Measurements from ENCODE around the gene SCUBE1. TPM values are rescaled to one million over a fixed set of nuclear protein-coding genes. Genes with fewer than 3 reads are reported as not detected.

The SCUBE1 gene
- total and polyA plus RNA-seq, 4 experiments from 2014 or later: not detected

DNA sequence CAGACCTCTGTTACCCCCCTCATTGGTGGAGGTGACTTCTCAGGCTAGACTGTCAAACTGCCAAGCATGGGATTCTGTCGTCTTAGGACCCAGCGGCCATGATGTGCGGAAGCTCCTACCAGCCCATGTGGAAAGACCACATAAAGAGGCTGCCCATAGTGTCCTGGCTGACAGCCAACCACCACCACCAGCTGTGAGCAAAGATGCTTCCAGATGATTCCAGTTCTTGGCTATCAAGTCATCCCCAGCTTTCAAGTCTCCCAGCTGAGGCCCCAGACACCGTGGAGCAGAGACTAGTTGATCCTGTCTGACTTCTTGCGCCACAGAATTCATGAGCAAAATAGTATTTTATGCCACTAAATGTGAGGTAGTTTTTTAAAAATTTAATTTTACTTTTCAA is 32.9 kb downstream of the SCUBE1 start:
- H3K27ac Mint-ChIP-seq: peak overlapping the region in 1 of 7 donors; percentile 61
- H3K4me3 Mint-ChIP-seq: no peak overlapping the region
- ChIA-PET POLR2A (ENCODE audit: partially characterized antibody) (no interaction called here), CTCF (ENCODE audit: partially characterized antibody) (no interaction called here)
- intact Hi-C loops (cut with micrococcal nuclease): no loop called here
- H3K36me3 Mint-ChIP-seq: no peaks in the 10 kb centered on the region
- Histone ChIP-seq H3K4me3 (ENCODE audit: low read length in 2 of 2) (no peak overlapping the region), H3K36me3 (ENCODE audit: insufficient read depth, low read length) (no peaks in the 10 kb centered on the region), H3K9me3 (ENCODE audit: control insufficient read depth in 1 of 2, low read length in 2 of 2) (no peaks in the 10 kb centered on the region), H3K4me1 (ENCODE audit: insufficient read depth, low read length) (no peaks in the 10 kb centered on the region), H3K27me3 (ENCODE audit: insufficient read depth, low read length) (no peaks in the 10 kb centered on the region), H3K27ac (ENCODE audit: low read depth, low read length) (no peak overlapping the region)
- peaks cover 6 to 7% of the 10 kb centered on the region in 2 donors for H3K27me3 Mint-ChIP-seq
- H3K9me3 Mint-ChIP-seq: no peaks in the 10 kb centered on the region
- no peak for DNase-seq
- no peaks in the 10 kb centered on the region for H3K4me1 Mint-ChIP-seq

DNA sequence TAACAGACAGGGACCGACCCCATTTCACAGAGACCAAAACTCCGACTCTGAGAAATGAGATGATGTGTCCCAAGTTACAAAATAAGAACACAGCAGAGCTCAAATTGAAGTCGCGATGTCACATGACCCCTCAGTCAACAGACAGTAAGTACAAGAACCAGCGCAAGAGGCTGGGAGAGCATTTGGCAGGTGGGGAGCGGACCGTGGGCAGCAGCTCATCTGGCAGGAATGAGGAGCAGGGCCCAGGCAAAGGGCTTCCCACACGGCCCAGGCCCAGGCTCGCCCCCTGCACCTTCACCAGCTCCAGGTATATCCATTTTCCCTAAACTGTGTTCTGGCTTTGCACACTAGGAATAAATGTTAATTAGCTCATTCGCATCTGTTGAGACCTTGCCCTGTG is 34.3 kb downstream of the SCUBE1 start:
- Mint-ChIP-seq H3K4me1 (no peaks in the 10 kb centered on the region), H3K4me3 (no peak overlapping the region), H3K36me3 (no peaks in the 10 kb centered on the region), H3K9me3 (no peaks in the 10 kb centered on the region), H3K27ac (no peak overlapping the region), H3K27me3 (peaks cover 6 to 7% of the 10 kb centered on the region in 2 donors)
- no peak for DNase-seq
- CTCF ChIA-PET (ENCODE audit: partially characterized antibody): interaction anchor here (1.7 kb wide), 1 partner anchor 37 kb away, joined by 6 read pairs; no protein-coding TSS in a partner anchor
- POLR2A ChIA-PET (ENCODE audit: partially characterized antibody): interaction anchor here (1.7 kb wide), 1 partner anchor 35 kb away, joined by 3 read pairs; no protein-coding TSS in a partner anchor
- H3K27me3 ChIP-seq (ENCODE audit: insufficient read depth, low read length): no peaks in the 10 kb centered on the region
- H3K9me3 ChIP-seq (ENCODE audit: control insufficient read depth in 1 of 2, low read length in 2 of 2): no peaks in the 10 kb centered on the region
- no peaks in the 10 kb centered on the region for H3K36me3 ChIP-seq (ENCODE audit: insufficient read depth, low read length)
- intact Hi-C loops (cut with micrococcal nuclease): no loop called here
- H3K4me1 ChIP-seq (ENCODE audit: insufficient read depth, low read length): no peaks in the 10 kb centered on the region
- no peak overlapping the region for H3K27ac ChIP-seq (ENCODE audit: low read depth, low read length)
- no peak overlapping the region for H3K4me3 ChIP-seq (ENCODE audit: low read length in 2 of 2)

DNA sequence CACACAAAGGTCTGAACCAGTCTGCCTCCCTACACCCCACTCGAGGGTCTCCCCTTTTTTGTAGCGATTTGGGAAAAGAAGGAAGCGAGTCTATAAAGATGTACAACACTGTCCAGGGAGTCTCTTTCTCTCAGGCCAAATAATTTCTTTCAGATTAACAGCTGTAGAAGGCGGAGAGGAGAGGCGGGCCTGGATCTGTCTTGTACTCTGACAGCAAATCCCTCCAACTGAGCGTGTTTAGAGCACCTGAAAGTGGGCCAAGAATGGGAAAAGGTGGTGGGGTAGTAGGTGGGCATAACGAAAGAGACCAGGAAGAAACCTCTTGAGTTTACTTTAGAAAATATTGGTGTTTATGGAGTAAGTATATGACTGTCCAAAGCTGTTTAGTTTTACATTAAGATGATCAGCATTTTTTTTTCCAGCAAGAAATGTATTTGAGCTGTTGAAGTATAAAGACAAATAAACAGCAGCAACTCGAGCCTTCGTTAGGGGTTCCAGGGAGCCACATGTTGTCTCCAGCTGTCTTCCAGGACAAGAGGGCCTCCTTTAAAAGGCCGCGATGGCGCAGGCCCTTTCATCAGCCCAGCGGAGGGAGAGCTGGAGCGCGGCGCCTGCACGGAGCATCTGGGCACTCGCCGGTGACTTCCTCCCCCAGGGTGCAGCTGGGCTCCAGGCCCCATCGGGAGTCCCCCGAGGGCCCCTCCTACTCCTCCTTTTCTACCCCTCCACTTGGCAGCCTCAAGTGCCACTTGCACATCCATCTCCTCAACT is 34.9 kb downstream of the SCUBE1 start:
- Mint-ChIP-seq H3K4me1 (no peaks in the 10 kb centered on the region), H3K4me3 (no peak overlapping the region), H3K27ac (no peak overlapping the region), H3K36me3 (no peaks in the 10 kb centered on the region), H3K9me3 (no peaks in the 10 kb centered on the region), H3K27me3 (peaks cover 6 to 7% of the 10 kb centered on the region in 2 donors)
- Histone ChIP-seq H3K36me3 (ENCODE audit: insufficient read depth, low read length) (no peaks in the 10 kb centered on the region), H3K4me1 (ENCODE audit: insufficient read depth, low read length) (no peaks in the 10 kb centered on the region), H3K4me3 (ENCODE audit: low read length in 2 of 2) (no peak overlapping the region), H3K27ac (ENCODE audit: low read depth, low read length) (no peak overlapping the region), H3K27me3 (ENCODE audit: insufficient read depth, low read length) (no peaks in the 10 kb centered on the region), H3K9me3 (ENCODE audit: control insufficient read depth in 1 of 2, low read length in 2 of 2) (no peaks in the 10 kb centered on the region)
- ChIA-PET CTCF (ENCODE audit: partially characterized antibody) (interaction anchor here (0.6 to 1.7 kb wide), 2 partner anchors 38 to 54 kb away, joined by 4 to 6 read pairs; no protein-coding TSS in a partner anchor), POLR2A (ENCODE audit: partially characterized antibody) (interaction anchor here (1.7 kb wide), 1 partner anchor 35 kb away, joined by 3 read pairs; no protein-coding TSS in a partner anchor)
- DNase-seq: no peak
- intact Hi-C loops (cut with micrococcal nuclease): no loop called here

DNA sequence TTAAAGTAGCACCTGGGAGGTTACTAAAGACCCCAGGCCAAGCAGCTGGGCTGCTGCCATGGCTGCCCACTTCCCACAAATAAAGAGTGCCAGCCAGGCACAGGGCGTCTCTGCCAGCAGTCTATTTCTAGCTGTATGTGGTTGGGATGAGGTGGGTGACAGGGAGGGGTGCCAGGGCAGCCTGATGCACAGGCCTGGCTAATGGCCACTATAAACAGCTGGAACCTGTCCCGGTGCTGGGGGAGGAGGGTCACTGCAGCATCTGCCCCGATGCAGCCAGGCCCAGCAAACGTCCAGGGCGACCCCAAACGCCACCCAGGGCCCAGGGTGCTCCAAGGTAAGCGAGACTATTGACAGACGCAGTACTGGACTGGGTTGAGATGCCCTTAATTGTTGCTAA is 37.4 kb downstream of the SCUBE1 start:
- Histone ChIP-seq H3K36me3 (ENCODE audit: insufficient read depth, low read length) (no peaks in the 10 kb centered on the region), H3K27ac (ENCODE audit: low read depth, low read length) (no peak overlapping the region), H3K4me1 (ENCODE audit: insufficient read depth, low read length) (no peaks in the 10 kb centered on the region), H3K27me3 (ENCODE audit: insufficient read depth, low read length) (no peaks in the 10 kb centered on the region), H3K9me3 (ENCODE audit: control insufficient read depth in 1 of 2, low read length in 2 of 2) (no peaks in the 10 kb centered on the region), H3K4me3 (ENCODE audit: low read length in 2 of 2) (no peak overlapping the region)
- Mint-ChIP-seq H3K9me3 (no peaks in the 10 kb centered on the region), H3K27me3 (peaks cover 0 to 3% of the 10 kb centered on the region in 2 donors), H3K36me3 (no peaks in the 10 kb centered on the region), H3K27ac (no peak overlapping the region), H3K4me3 (no peak overlapping the region), H3K4me1 (no peaks in the 10 kb centered on the region)
- ChIA-PET CTCF (ENCODE audit: partially characterized antibody) (no interaction called here), POLR2A (ENCODE audit: partially characterized antibody) (no interaction called here)
- DNase-seq: no peak
- intact Hi-C loops (cut with micrococcal nuclease): no loop called here

DNA sequence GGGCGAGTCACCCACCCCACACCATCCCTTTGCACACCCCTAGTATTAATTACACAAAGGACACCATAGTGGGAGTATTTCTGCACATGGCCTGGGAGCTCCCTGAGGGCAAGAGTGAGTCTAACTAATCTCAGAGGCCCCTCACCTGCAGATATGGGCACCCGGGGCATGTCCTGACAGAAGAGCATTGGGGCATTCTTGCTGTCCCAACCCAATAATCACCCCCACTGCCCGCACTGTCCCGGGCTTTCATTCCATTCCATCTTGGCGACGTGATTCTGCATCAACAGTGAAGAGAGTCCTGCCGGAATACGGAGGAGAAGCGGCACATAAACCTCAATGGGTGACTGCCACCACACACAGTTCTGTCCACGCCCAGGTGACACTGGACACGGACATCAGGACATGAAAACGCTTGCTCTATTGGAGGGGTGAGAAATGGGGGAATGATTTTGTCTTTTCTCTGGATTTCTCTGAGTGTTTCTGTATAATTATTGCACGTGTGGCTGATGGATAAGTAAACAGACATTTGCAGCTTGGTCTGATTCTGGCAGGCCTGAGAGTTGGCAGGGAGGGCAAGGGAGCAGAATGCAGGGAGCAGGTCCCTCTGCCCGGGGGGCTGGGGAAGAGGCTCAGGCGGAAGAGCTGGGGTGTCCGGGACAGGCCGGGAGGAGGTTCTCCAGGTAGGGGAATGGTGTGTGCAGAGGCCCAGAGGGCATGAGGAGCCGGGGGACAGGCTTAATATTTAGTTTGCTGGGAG is 38.2 kb downstream of the SCUBE1 start:
- POLR2A ChIA-PET (ENCODE audit: partially characterized antibody): no interaction called here
- Mint-ChIP-seq H3K4me1 (no peaks in the 10 kb centered on the region), H3K36me3 (no peaks in the 10 kb centered on the region), H3K27ac (no peak overlapping the region), H3K9me3 (no peaks in the 10 kb centered on the region), H3K27me3 (peaks cover 0 to 2% of the 10 kb centered on the region in 2 donors), H3K4me3 (no peak overlapping the region)
- CTCF ChIA-PET (ENCODE audit: partially characterized antibody): no interaction called here
- Histone ChIP-seq H3K36me3 (ENCODE audit: insufficient read depth, low read length) (no peaks in the 10 kb centered on the region), H3K4me3 (ENCODE audit: low read length in 2 of 2) (no peak overlapping the region), H3K9me3 (ENCODE audit: control insufficient read depth in 1 of 2, low read length in 2 of 2) (no peaks in the 10 kb centered on the region), H3K4me1 (ENCODE audit: insufficient read depth, low read length) (no peaks in the 10 kb centered on the region), H3K27ac (ENCODE audit: low read depth, low read length) (no peak overlapping the region), H3K27me3 (ENCODE audit: insufficient read depth, low read length) (no peaks in the 10 kb centered on the region)
- intact Hi-C loops (cut with micrococcal nuclease): no loop called here
- no peak for DNase-seq

DNA sequence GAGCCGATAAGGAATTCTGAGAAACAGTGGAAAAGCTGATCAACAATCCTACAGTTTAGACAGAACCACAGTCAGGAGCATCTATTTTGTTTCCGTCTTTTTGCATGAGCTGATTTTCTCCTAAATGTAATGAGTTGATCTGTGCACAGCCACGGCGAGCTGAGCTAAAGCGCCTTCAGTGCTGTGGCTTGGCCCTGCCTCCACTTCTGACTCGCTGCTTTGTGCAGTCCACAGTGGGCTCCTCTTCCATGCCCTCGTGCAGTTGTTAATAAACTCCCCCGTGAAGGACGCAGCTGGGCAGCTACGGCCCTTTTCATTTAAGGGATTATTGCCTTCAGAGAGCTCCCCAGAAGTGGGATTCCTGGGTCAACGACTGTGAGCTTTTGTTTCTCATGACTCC is 39.4 kb downstream of the SCUBE1 start:
- Histone ChIP-seq H3K36me3 (ENCODE audit: insufficient read depth, low read length) (no peaks in the 10 kb centered on the region), H3K27me3 (ENCODE audit: insufficient read depth, low read length) (no peaks in the 10 kb centered on the region), H3K9me3 (ENCODE audit: control insufficient read depth in 1 of 2, low read length in 2 of 2) (no peaks in the 10 kb centered on the region), H3K4me1 (ENCODE audit: insufficient read depth, low read length) (no peaks in the 10 kb centered on the region), H3K27ac (ENCODE audit: low read depth, low read length) (no peak overlapping the region), H3K4me3 (ENCODE audit: low read length in 2 of 2) (no peak overlapping the region)
- peaks cover 0 to 2% (median 0%) of the 10 kb centered on the region in 4 donors for H3K4me1 Mint-ChIP-seq
- no peak for DNase-seq
- no peaks in the 10 kb centered on the region for H3K9me3 Mint-ChIP-seq
- POLR2A ChIA-PET (ENCODE audit: partially characterized antibody): no interaction called here
- H3K36me3 Mint-ChIP-seq: no peaks in the 10 kb centered on the region
- peaks cover 0 to 2% of the 10 kb centered on the region in 2 donors for H3K27me3 Mint-ChIP-seq
- no peak overlapping the region for H3K4me3 Mint-ChIP-seq
- CTCF ChIA-PET (ENCODE audit: partially characterized antibody): interaction anchor here (0.7 kb wide), 1 partner anchor 21 kb away, joined by 3 read pairs; no protein-coding TSS in a partner anchor
- intact Hi-C loops (cut with micrococcal nuclease): no loop called here
- no peak overlapping the region for H3K27ac Mint-ChIP-seq

DNA sequence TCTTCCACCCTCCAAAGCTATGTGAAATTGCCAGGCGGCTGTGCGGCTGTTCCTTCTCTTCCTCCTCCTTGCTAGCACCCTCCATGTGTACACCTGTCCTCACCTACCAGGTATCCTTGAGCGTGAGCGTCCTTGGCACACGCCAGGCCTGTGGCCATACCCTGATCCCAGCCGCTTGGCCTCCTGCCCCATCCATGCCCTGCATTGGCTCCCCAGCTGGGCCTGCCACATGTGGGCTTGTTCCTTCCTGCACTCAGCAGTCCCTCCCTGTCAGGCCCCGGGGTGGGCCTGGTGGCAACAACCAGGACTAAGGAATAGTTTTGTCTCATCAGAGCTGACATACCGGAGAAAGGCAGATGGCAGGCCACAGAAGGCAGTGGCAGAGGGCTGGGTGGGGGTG is 40.0 kb downstream of the SCUBE1 start:
- Mint-ChIP-seq H3K27me3 (peaks cover 0 to 2% of the 10 kb centered on the region in 2 donors), H3K4me3 (no peak overlapping the region), H3K36me3 (no peaks in the 10 kb centered on the region), H3K27ac (no peak overlapping the region), H3K9me3 (no peaks in the 10 kb centered on the region), H3K4me1 (peaks cover 0 to 2% (median 0%) of the 10 kb centered on the region in 4 donors)
- no peaks in the 10 kb centered on the region for H3K9me3 ChIP-seq (ENCODE audit: control insufficient read depth in 1 of 2, low read length in 2 of 2)
- no peaks in the 10 kb centered on the region for H3K27me3 ChIP-seq (ENCODE audit: insufficient read depth, low read length)
- no peaks in the 10 kb centered on the region for H3K36me3 ChIP-seq (ENCODE audit: insufficient read depth, low read length)
- DNase-seq: no peak
- ChIA-PET POLR2A (ENCODE audit: partially characterized antibody) (no interaction called here), CTCF (ENCODE audit: partially characterized antibody) (interaction anchor here (0.7 kb wide), 1 partner anchor 20 kb away, joined by 3 read pairs; no protein-coding TSS in a partner anchor)
- intact Hi-C loops (cut with micrococcal nuclease): no loop called here
- no peak overlapping the region for H3K27ac ChIP-seq (ENCODE audit: low read depth, low read length)
- no peak overlapping the region for H3K4me3 ChIP-seq (ENCODE audit: low read length in 2 of 2)
- no peaks in the 10 kb centered on the region for H3K4me1 ChIP-seq (ENCODE audit: insufficient read depth, low read length)

Data from CD4-positive, alpha-beta memory T cell (primary cell).